A549 (cell line): ENCODE data around the gene MFF. TPM values are rescaled to one million over a fixed set of nuclear protein-coding genes. Genes with fewer than 3 reads are reported as not detected.

Experiments used
- ATAC-seq, 2 experiments: fragments of 200-7000 bp in 1 of 2; fragments of >200 bp in 1 of 2; cut with Nextera tagmentation in 1 of 2; cut with Tn5 transposase in 1 of 2; 3 replicates each; pipeline versions ENCODE4 v1.8.0 to v1.9.1; 2018 to 2020; ENCODE audit warnings: mild to moderate bottlenecking in 1 of 2, moderate library complexity in 1 of 2
- CTCF ChIA-PET: fragments of 300-600 bp; sonication (Branson Sonifier 250); formaldehyde crosslinking; extraction: SDS; loops from one replicate; lab custom pipeline; 2021; ENCODE audit warnings: antibody characterized with exemption, inconsistent platforms; lab: Yijun Ruan, JAX
- POLR2A ChIA-PET: fragments of 350-600 bp; formaldehyde crosslinking; extraction: SDS; loops from one replicate; lab custom pipeline; 2021; ENCODE audit warnings: antibody characterized with exemption, inconsistent platforms; lab: Yijun Ruan, JAX
- DNase-seq, 2 experiments: peaks; one replicate each; pipeline versions ENCODE4 v3.0.0 to v3.0.0-alpha.2; 2011 to 2016; ENCODE audit warnings: low read depth in 1 of 2, low spot score in 1 of 2
- FAIRE-seq: peaks from 2 replicates; lab custom pipeline; 2011; peaks lifted over from hg19 to GRCh38; lab: Jason Lieb, UNC
- H3K27ac ChIP-seq, 2 experiments: fragments of >200 bp; sonication (Bioruptor Twin); formaldehyde crosslinking; 3 replicates each; pipeline ENCODE4 v1.5.1; 2016 to 2017
- H3K4me1 ChIP-seq: fragments of >200 bp; sonication (Bioruptor Twin); formaldehyde crosslinking; 3 replicates; pipeline ENCODE4 v1.6.1; 2016
- H3K4me2 ChIP-seq: fragments of >200 bp; sonication (Bioruptor Twin); formaldehyde crosslinking; 3 replicates; pipeline ENCODE4 v1.6.1; 2016
- H3K4me3 ChIP-seq: fragments of >200 bp; sonication (Bioruptor Twin); formaldehyde crosslinking; 3 replicates; pipeline ENCODE4 v1.5.1; 2016
- H3K9me3 ChIP-seq: fragments of >200 bp; sonication (Bioruptor Twin); formaldehyde crosslinking; 3 replicates; pipeline ENCODE4 v1.6.1; 2016
- BCL3 ChIP-seq: fragments of >200 bp; sonication (Bioruptor Twin); formaldehyde crosslinking; IDR thresholded peaks from 3 replicates; pipeline ENCODE4 v1.6.1; 2016
- CBX2 ChIP-seq: fragments of 200-600 bp; sonication (generic); IDR thresholded peaks from 2 replicates; pipeline ENCODE4 v1.6.1; 2016; ENCODE audit warnings: low read depth, mild to moderate bottlenecking, borderline replicate concordance
- CEBPB ChIP-seq, 2 experiments: fragments of >200 bp in 1 of 2; sonication (Bioruptor Twin) in 1 of 2; formaldehyde crosslinking in 1 of 2; IDR thresholded peaks; 2 replicates each; pipeline ENCODE4 v1.6.1; 2012 to 2016
- CHD2 ChIP-seq: fragments of 150-350 bp; IDR thresholded peaks from 2 replicates; pipeline ENCODE4 v1.6.1; 2014; ENCODE audit warnings: low read length; ENCODE audit not compliant: partially characterized antibody
- CHD4 ChIP-seq: fragments of 200-600 bp; sonication (generic); IDR thresholded peaks from 2 replicates; pipeline ENCODE4 v1.6.1; 2016; ENCODE audit warnings: antibody characterized with exemption, mild to moderate bottlenecking, borderline replicate concordance
- HES2 ChIP-seq: fragments of >200 bp; sonication (Bioruptor Twin); formaldehyde crosslinking; IDR thresholded peaks from 2 replicates; pipeline ENCODE4 v1.6.1; 2016
- HEYL ChIP-seq: fragments of 250-450 bp; sonication (Bioruptor Pico); IDR thresholded peaks from 2 replicates; pipeline ENCODE4 v1.8.0; 2021; ENCODE audit warnings: mild to moderate bottlenecking, moderate library complexity
- HOXA7 ChIP-seq: fragments of 250-450 bp; sonication (Bioruptor Pico); IDR thresholded peaks from 2 replicates; pipeline ENCODE4 v1.5.0; 2020; ENCODE audit warnings: mild to moderate bottlenecking, moderate library complexity
- HOXB5 ChIP-seq: fragments of 250-450 bp; sonication (Bioruptor Pico); IDR thresholded peaks from 2 replicates; pipeline ENCODE4 v1.5.0; 2020; ENCODE audit warnings: mild to moderate bottlenecking, moderate library complexity
- JUN ChIP-seq, 2 experiments: fragments of >200 bp; sonication (Bioruptor Twin); formaldehyde crosslinking; IDR thresholded peaks; 2 replicates in 1 of 2; 3 replicates in 1 of 2; pipeline ENCODE4 v1.6.1; 2016 to 2017
- KDM5A ChIP-seq: fragments of 200-600 bp; sonication (generic); IDR thresholded peaks from 2 replicates; pipeline ENCODE4 v1.6.1; 2016; ENCODE audit warnings: antibody characterized with exemption, mild to moderate bottlenecking
- MAFK ChIP-seq: fragments of 450-650 bp; IDR thresholded peaks from 2 replicates; pipeline ENCODE4 v1.6.1; 2014; ENCODE audit not compliant: partially characterized antibody
- MAX ChIP-seq: IDR thresholded peaks from 2 replicates; pipeline ENCODE4 v1.6.1; 2012
- MYC ChIP-seq: IDR thresholded peaks from 2 replicates; pipeline ENCODE4 v1.6.1; 2012; ENCODE audit warnings: mild to moderate bottlenecking, inconsistent platforms, low read length, improper control_type of control experiment, borderline replicate concordance
- NR3C1 ChIP-seq: fragments of >200 bp; sonication (Bioruptor Twin); formaldehyde crosslinking; IDR thresholded peaks from 3 replicates; pipeline ENCODE4 v1.6.1; 2017
- PBX3 ChIP-seq: IDR thresholded peaks from 2 replicates; pipeline ENCODE4 v1.6.1; 2012
- PHF8 ChIP-seq: fragments of 200-600 bp; sonication (generic); IDR thresholded peaks from 2 replicates; pipeline ENCODE4 v1.6.1; 2016; ENCODE audit warnings: low read depth, mild to moderate bottlenecking, antibody characterized with exemption, moderate library complexity, borderline replicate concordance
- RCOR1 ChIP-seq: fragments of 150-350 bp; IDR thresholded peaks from 2 replicates; pipeline ENCODE4 v1.6.1; 2014; ENCODE audit warnings: antibody characterized with exemption, low read length, low read depth
- RNF2 ChIP-seq: fragments of 200-600 bp; sonication (generic); IDR thresholded peaks from 2 replicates; pipeline ENCODE4 v1.6.1; 2016; ENCODE audit warnings: low read depth, mild to moderate bottlenecking, antibody characterized with exemption, moderate library complexity, borderline replicate concordance
- SMC3 ChIP-seq: fragments of >200 bp; sonication (Bioruptor Twin); formaldehyde crosslinking; IDR thresholded peaks from 3 replicates; pipeline ENCODE4 v1.6.1; 2018; ENCODE audit warnings: inconsistent platforms
- ZC3H11A ChIP-seq: fragments of 450-650 bp; IDR thresholded peaks from 2 replicates; pipeline ENCODE4 v1.6.1; 2014; ENCODE audit warnings: antibody characterized with exemption, mild to moderate bottlenecking
- ZNF302 ChIP-seq: fragments of 250-450 bp; sonication (Bioruptor Pico); IDR thresholded peaks from 2 replicates; pipeline ENCODE4 v1.9.0; 2021; ENCODE audit warnings: inconsistent platforms, mild to moderate bottlenecking, moderate library complexity
- WGBS: methylation state at CpG from one replicate; pipeline ENCODE4 v1.1.6; 2017; ENCODE audit errors: missing lambda C conversion rate; 5-methylcytosine and 5-hydroxymethylcytosine counted together
- polyA plus RNA-seq, 4 experiments: library from polyadenylated mRNA; depleted of rRNA in 3 of 4; stranded (reverse); fragments of >200 nt; fragmentation: RNase III in 1 of 4; extraction: RNeasy Plus Mini Kit Qiagen cat#74134 plus additional on column Dnase treatment in 1 of 4; gene quantifications; 2 replicates in 3 of 4; 3 replicates in 1 of 4; pipeline ENCODE4 v1.2.3, GENCODE V29; 2011 to 2017

The MFF gene
- polyA plus RNA-seq, 2 of the 4 experiments (the other 2 are of a cell fraction), result 135 to 252 TPM

- no peak overlapping the region for H3K27ac ChIP-seq
- ChIA-PET POLR2A (no interaction called here), CTCF (no interaction called here)
- 83% methylated on average over 4 of the region's 4 CpGs for WGBS
- DNase-seq (no peak), ATAC-seq (no peak), FAIRE-seq (no peak)
- H3K4me3 ChIP-seq, result no peak overlapping the region
- no peak overlapping the region for H3K4me2 ChIP-seq
- TF ChIP-seq ZC3H11A, result no peak
- TF ChIP-seq RCOR1, result no peak
- TF ChIP-seq PBX3, result no peak
- TF ChIP-seq ZNF302, result no peak
- no peaks in the 10 kb centered on the region for H3K4me1 ChIP-seq
- no peaks in the 10 kb centered on the region for H3K9me3 ChIP-seq
Observed at GRCh38 chr2:227308784-227309183, 16.3 kb upstream of the MFF start.

GRCh38 chr2:227310756-227311110, 14.3 kb upstream of the MFF start:
- ChIA-PET CTCF (interaction anchor here (0.6 to 1.0 kb wide), 2 partner anchors 10 to 1651 kb away, joined by 3 to 4 read pairs; no protein-coding TSS in a partner anchor), POLR2A (no interaction called here)
- no peak for FAIRE-seq
- Histone ChIP-seq H3K4me3 (no peak overlapping the region), H3K4me1 (no peaks in the 10 kb centered on the region), H3K27ac (no peak overlapping the region), H3K4me2 (no peak overlapping the region), H3K9me3 (no peaks in the 10 kb centered on the region)
- no peak for ATAC-seq
- WGBS, result 90% methylated on average over 4 of the region's 4 CpGs
- DNase-seq, result no peak
- TF ChIP-seq CHD4 (no peak), BCL3 (no peak), CEBPB (IDR thresholded peaks at IDR 0.05) (no peak), JUN (IDR thresholded peaks at IDR 0.05) (no peak), MYC (no peak), MAX (no peak), CHD2 (no peak), HEYL (CRISPR knock-in tag) (no peak), PHF8 (no peak), NR3C1 (no peak), CBX2 (no peak), PBX3 (no peak), KDM5A (no peak), MAFK (no peak), HOXA7 (CRISPR knock-in tag) (no peak), HOXB5 (CRISPR knock-in tag) (no peak), SMC3 (no peak), RNF2 (no peak), HES2 (no peak), RCOR1 (no peak)
